Endothelial cell of umbilical vein (primary cell): ENCODE data around the gene ULK1. TPM values are rescaled to one million over a fixed set of nuclear protein-coding genes. Genes with fewer than 3 reads are reported as not detected.

ENCODE experiments used
- BruUV-seq: library from RNA; stranded (reverse); fragments of 400-500 nt; replicated peaks from 2 replicates; lab custom pipeline; 2021; lab: Mats Ljungman, UMichigan
- CTCF ChIA-PET: fragments of 300-600, 350-600 bp; sonication (Branson Sonifier 250); formaldehyde crosslinking; loops from one replicate; lab custom pipeline; 2021; ENCODE audit warnings: antibody characterized with exemption, inconsistent platforms; lab: Charles Lee
- POLR2A ChIA-PET: fragments of 300-600, 350-600 bp; sonication (Branson Sonifier 250); formaldehyde crosslinking; loops from one replicate; lab custom pipeline; 2021; ENCODE audit warnings: antibody characterized with exemption, inconsistent platforms; lab: Charles Lee
- DNase-seq: peaks from one replicate; pipeline ENCODE4 v3.0.0-alpha.2; 2011; ENCODE audit warnings: low read depth, low spot score
- FAIRE-seq: peaks from 2 replicates; lab custom pipeline; 2011; peaks lifted over from hg19 to GRCh38; lab: Jason Lieb, UNC
- H2AFZ ChIP-seq: 2 replicates; pipeline ENCODE4 v1.6.0; 2012; ENCODE audit warnings: low read depth, low read length, control low read depth, inconsistent platforms
- H3K27ac ChIP-seq: 2 replicates; pipeline ENCODE4 v1.5.1; 2011; ENCODE audit warnings: low read depth, mild to moderate bottlenecking, control low read depth, low read length, moderate library complexity; ENCODE audit not compliant: insufficient read depth
- H3K27me3 ChIP-seq, 2 experiments: 2 replicates each; pipeline versions ENCODE4 v1.6.0 to v1.6.1; 2011; ENCODE audit warnings: low read length in 2 of 2, mixed read lengths in 1 of 2; ENCODE audit not compliant: control insufficient read depth in 2 of 2, insufficient read depth in 2 of 2
- H3K36me3 ChIP-seq, 2 experiments: 2 replicates in 1 of 2; 3 replicates in 1 of 2; pipeline ENCODE4 v1.5.1; 2011; ENCODE audit warnings: low read length in 2 of 2, mild to moderate bottlenecking in 1 of 2, moderate library complexity in 1 of 2; ENCODE audit not compliant: control insufficient read depth in 2 of 2, insufficient read depth in 2 of 2; ENCODE audit errors: extremely low read depth in 1 of 2
- H3K4me1 ChIP-seq: 3 replicates; pipeline ENCODE4 v1.5.1; 2011; ENCODE audit warnings: mild to moderate bottlenecking, low read length; ENCODE audit not compliant: control insufficient read depth, insufficient read depth; ENCODE audit errors: extremely low read depth
- H3K4me2 ChIP-seq: 2 replicates; pipeline ENCODE4 v1.6.1; 2011; ENCODE audit warnings: low read length, control low read depth, mixed read lengths; ENCODE audit not compliant: insufficient read depth
- H3K4me3 ChIP-seq, 3 experiments: fragments of 200-600 bp in 1 of 3; sonication (generic), shearing (Covaris generic) in 1 of 3; replicated peaks in 1 of 3; 2 replicates each; pipeline ENCODE4 v1.5.1; 2011 to 2016; ENCODE audit warnings: control low read depth in 3 of 3, low read length in 3 of 3, mild to moderate bottlenecking in 2 of 3, inconsistent platforms in 1 of 3, low read depth in 1 of 3, moderate library complexity in 1 of 3; ENCODE audit not compliant: insufficient read depth in 1 of 3
- H3K79me2 ChIP-seq: 2 replicates; pipeline ENCODE4 v1.6.0; 2012; ENCODE audit warnings: low read length, inconsistent platforms; ENCODE audit not compliant: control insufficient read depth, insufficient read depth
- H3K9ac ChIP-seq: replicated peaks from 2 replicates; pipeline ENCODE3; 2011; ENCODE audit warnings: low read length, control low read depth; ENCODE audit not compliant: insufficient read depth; ENCODE audit errors: extremely low read depth
- H3K9me1 ChIP-seq: replicated peaks from 3 replicates; pipeline ENCODE4 v1.6.0; 2011; ENCODE audit warnings: mild to moderate bottlenecking, low read length; ENCODE audit not compliant: control insufficient read depth, insufficient read depth; ENCODE audit errors: extremely low read depth
- H3K9me3 ChIP-seq: replicated peaks from 2 replicates; pipeline ENCODE4 v1.5.1; 2012; ENCODE audit warnings: low read length, inconsistent platforms; ENCODE audit not compliant: control insufficient read depth, insufficient read depth
- H4K20me1 ChIP-seq: replicated peaks from 2 replicates; pipeline ENCODE3; 2011; ENCODE audit warnings: mild to moderate bottlenecking, low read length; ENCODE audit not compliant: control insufficient read depth, insufficient read depth; ENCODE audit errors: extremely low read depth
- CTCF ChIP-seq, 2 donors: IDR thresholded peaks; 1 replicate in 1 of 2; 2 replicates in 1 of 2; pipeline ENCODE4 v1.5.1; 2011; ENCODE audit warnings: low read length in 2 of 2, mild to moderate bottlenecking in 2 of 2, moderate library complexity in 2 of 2, control low read depth in 1 of 2, inconsistent platforms in 1 of 2, low read depth in 1 of 2; ENCODE audit not compliant: insufficient read depth in 1 of 2; ENCODE audit errors: extremely low read depth in 1 of 2
- EZH2 ChIP-seq: IDR thresholded peaks from 2 replicates; pipeline ENCODE4 v1.6.1; 2012; ENCODE audit warnings: borderline replicate concordance, low read depth, mild to moderate bottlenecking, moderate library complexity, low read length, inconsistent platforms; ENCODE audit not compliant: severe bottlenecking
- FOS ChIP-seq: IDR thresholded peaks from 2 replicates; pipeline ENCODE4 v1.6.1; 2011; ENCODE audit warnings: mild to moderate bottlenecking, low read length, moderate library complexity, borderline replicate concordance; ENCODE audit not compliant: insufficient read depth
- GATA2 ChIP-seq: IDR thresholded peaks from 2 replicates; pipeline ENCODE4 v1.7.0; 2011; ENCODE audit warnings: low read depth, mild to moderate bottlenecking, moderate library complexity, mixed read lengths, low read length; ENCODE audit not compliant: insufficient read length, insufficient read depth
- JUN ChIP-seq: IDR thresholded peaks from 2 replicates; pipeline ENCODE4 v1.6.1; 2011; ENCODE audit warnings: borderline replicate concordance, low read depth; ENCODE audit not compliant: insufficient read length, insufficient read depth
- MAX ChIP-seq: IDR thresholded peaks from 2 replicates; pipeline ENCODE4 v1.6.1; 2011; ENCODE audit not compliant: insufficient read depth, insufficient read length
- MYC ChIP-seq: IDR thresholded peaks from one replicate; pipeline ENCODE4 v1.6.1; 2011; ENCODE audit warnings: mild to moderate bottlenecking, low read depth, low read length
- POLR2A ChIP-seq: IDR thresholded peaks from 2 replicates; pipeline ENCODE4 v1.6.1; 2012; ENCODE audit warnings: low read depth, mild to moderate bottlenecking, control low read depth, low read length
- POLR2AphosphoS5 ChIP-seq: IDR thresholded peaks from 2 replicates; pipeline ENCODE4 v1.6.1; 2012; ENCODE audit warnings: low read depth, mild to moderate bottlenecking, control low read depth, low read length, moderate library complexity; ENCODE audit not compliant: insufficient read depth
- dilution Hi-C: fragments of 300-500 bp; cut with MboI; formaldehyde crosslinking; loops from one replicate; pipeline ENCODE4 v1.15.0; 2019; ENCODE audit warnings: low sequenced_read_pairs; ENCODE audit not compliant: extremely low pct_ligation_motif_present
- intact Hi-C: fragments of 100-400 bp; cut with micrococcal nuclease; formaldehyde crosslinking; loops from one replicate; pipeline ENCODE4 v1.10.0; 2022
- polyA plus RNA-seq, 4 experiments: library from polyadenylated mRNA; depleted of rRNA in 3 of 4; stranded (reverse) in 3 of 4; unstranded in 1 of 4; fragments of >200 nt; gene quantifications; 2 replicates each; pipeline versions ENCODE4 v1.2.1 to v1.2.3, GENCODE V29; 2011 to 2012; ENCODE audit warnings: missing spikeins in 1 of 4
- total RNA-seq: library from RNA; stranded (reverse); gene quantifications from 2 replicates; pipeline ENCODE4 v1.2.3, GENCODE V29; 2021

Gene ULK1
- total and polyA plus RNA-seq, 2 donors (not counting 3 experiments of a cell fraction or from before 2014, with no cell fraction given): 14.4 to 38.2 TPM

GRCh38 chr12:131938082-131938481, 43.7 kb downstream of the ULK1 start:
- TF ChIP-seq MAX: no peak
- TF ChIP-seq POLR2AphosphoS5: no peak
- TF ChIP-seq CTCF (IDR thresholded peaks at IDR 0.05; ENCODE audit: extremely low read depth in 1 of 2, insufficient read depth in 1 of 2, low read depth in 1 of 2, low read length in 2 of 2): no peak
- TF ChIP-seq MYC: no peak
- no peak for TF ChIP-seq JUN
- TF ChIP-seq POLR2A: no peak
- TF ChIP-seq EZH2: no peak
- no peak for TF ChIP-seq GATA2
- no peak for TF ChIP-seq FOS
- H2AFZ ChIP-seq: no peak overlapping the region
- H3K9me1 ChIP-seq: no peaks in the 10 kb centered on the region
- no TSS peak for BruUV-seq
- DNase-seq: no peak
- H3K27me3 ChIP-seq: no peaks in the 10 kb centered on the region
- intact Hi-C loops (no loop called here), dilution Hi-C loops (no loop called here)
- FAIRE-seq: peak; percentile 12
- no peaks in the 10 kb centered on the region for H4K20me1 ChIP-seq
- H3K9me3 ChIP-seq: no peaks in the 10 kb centered on the region
- no peak overlapping the region for H3K9ac ChIP-seq
- peaks cover 3 to 31% of the 10 kb centered on the region in 2 experiments for H3K36me3 ChIP-seq
- no peak overlapping the region for H3K27ac ChIP-seq
- H3K4me3 ChIP-seq: no peak overlapping the region
- ChIA-PET POLR2A (interaction anchor here (0.5 kb wide), 1 partner anchor 9 kb away, joined by 3 read pairs; the partner anchor contains the start of gene PUS1), CTCF (no interaction called here)
- H3K4me1 ChIP-seq: no peaks in the 10 kb centered on the region
- H3K4me2 ChIP-seq: no peak overlapping the region
- H3K79me2 ChIP-seq: no peaks in the 10 kb centered on the region
